Calu3 (cell line): ENCODE measurements around the gene TPM3. TPM values are rescaled to one million over a fixed set of nuclear protein-coding genes. Genes with fewer than 3 reads are reported as not detected.

ENCODE experiments used
- BruUV-seq: library from RNA; stranded (reverse); fragments of 400-500 nt; replicated peaks from 2 replicates; lab custom pipeline; 2021; lab: Mats Ljungman, UMichigan
- CTCF ChIA-PET: fragments of 300-600 bp; sonication (Branson Sonifier 250); formaldehyde crosslinking; loops from one replicate; lab custom pipeline; 2022; ENCODE audit warnings: antibody characterized with exemption; lab: Charles Lee
- DNase-seq: peaks from one replicate; pipeline ENCODE4 v3.0.0; 2022
- H3K27ac Mint-ChIP-seq: one replicate; pipeline ENCODE4 v1.8.0; 2022; ENCODE audit warnings: mixed read lengths; ENCODE audit not compliant: unreplicated experiment
- H3K27me3 Mint-ChIP-seq: one replicate; pipeline ENCODE4 v1.8.0; 2022; ENCODE audit warnings: mixed read lengths; ENCODE audit not compliant: unreplicated experiment
- H3K36me3 Mint-ChIP-seq: one replicate; pipeline ENCODE4 v1.8.0; 2022; ENCODE audit warnings: mild to moderate bottlenecking, moderate library complexity, mixed read lengths; ENCODE audit not compliant: insufficient read depth, unreplicated experiment
- H3K4me1 Mint-ChIP-seq: one replicate; pipeline ENCODE4 v1.8.0; 2022; ENCODE audit warnings: mild to moderate bottlenecking, low read depth, mixed read lengths; ENCODE audit not compliant: unreplicated experiment
- H3K4me3 Mint-ChIP-seq: one replicate; pipeline ENCODE4 v1.8.0; 2022; ENCODE audit warnings: mild to moderate bottlenecking, low read depth, moderate library complexity, mixed read lengths; ENCODE audit not compliant: unreplicated experiment
- H3K9me3 Mint-ChIP-seq: one replicate; pipeline ENCODE4 v1.8.0; 2022; ENCODE audit warnings: low read depth, mixed read lengths; ENCODE audit not compliant: unreplicated experiment
- CTCF ChIP-seq: fragments of 200-600 bp; IDR thresholded peaks from one replicate; pipeline ENCODE4 v1.8.0; 2022; ENCODE audit warnings: antibody characterized with exemption; ENCODE audit not compliant: unreplicated experiment
- intact Hi-C: fragments of 100-400 bp; cut with micrococcal nuclease; formaldehyde crosslinking; loops from one replicate; pipeline ENCODE4 v1.10.0; 2022; ENCODE audit not compliant: unreplicated experiment
- total RNA-seq: library from RNA; stranded (reverse); gene quantifications from 2 replicates; pipeline ENCODE4 v1.2.3, GENCODE V29; 2022

Gene TPM3
- total RNA-seq, 1 experiment from 2014 or later = 582 TPM

- no peak for TF ChIP-seq CTCF
- H3K36me3 Mint-ChIP-seq = peaks cover 82% of the 10 kb centered on the region
- CTCF ChIA-PET = no interaction called here
- intact Hi-C loops = no loop called here
- no peak overlapping the region for H3K27ac Mint-ChIP-seq
- no peaks in the 10 kb centered on the region for H3K9me3 Mint-ChIP-seq
- no peak for DNase-seq
- no peak overlapping the region for H3K4me3 Mint-ChIP-seq
- H3K4me1 Mint-ChIP-seq = no peaks in the 10 kb centered on the region
- no TSS peak for BruUV-seq
- H3K27me3 Mint-ChIP-seq = no peaks in the 10 kb centered on the region
These were observed 21.2 kb downstream of the TPM3 start for GRCh38 chr1:154170547-154171222.

- peaks cover 86% of the 10 kb centered on the region for H3K36me3 Mint-ChIP-seq
- no peaks in the 10 kb centered on the region for H3K4me1 Mint-ChIP-seq
- intact Hi-C loops = no loop called here
- H3K27ac Mint-ChIP-seq = no peak overlapping the region
- no TSS peak for BruUV-seq
- CTCF ChIA-PET = no interaction called here
- no peaks in the 10 kb centered on the region for H3K9me3 Mint-ChIP-seq
- no peaks in the 10 kb centered on the region for H3K27me3 Mint-ChIP-seq
- H3K4me3 Mint-ChIP-seq = no peak overlapping the region
- no peak for TF ChIP-seq CTCF
- no peak for DNase-seq
These were observed 24.4 kb downstream of the TPM3 start for GRCh38 chr1:154167461-154167860.

GRCh38 chr1:154166207-154166606 lies 25.7 kb downstream of the TPM3 start:
- Mint-ChIP-seq H3K36me3 (peaks cover 86% of the 10 kb centered on the region), H3K4me1 (no peaks in the 10 kb centered on the region), H3K9me3 (no peaks in the 10 kb centered on the region), H3K27ac (no peak overlapping the region), H3K27me3 (no peaks in the 10 kb centered on the region), H3K4me3 (no peak overlapping the region)
- no TSS peak for BruUV-seq
- intact Hi-C loops = no loop called here
- DNase-seq = no peak
- TF ChIP-seq CTCF = no peak
- CTCF ChIA-PET = no interaction called here

GRCh38 chr1:154159554-154159953 lies 32.3 kb downstream of the TPM3 start:
- CTCF ChIA-PET = no interaction called here

More at GRCh38 chr1:154159554-154159953, 32.3 kb downstream of the TPM3 start:
- no peaks in the 10 kb centered on the region for H3K27me3 Mint-ChIP-seq
- H3K4me3 Mint-ChIP-seq = no peak overlapping the region
- peaks cover 77% of the 10 kb centered on the region for H3K36me3 Mint-ChIP-seq
- H3K9me3 Mint-ChIP-seq = no peaks in the 10 kb centered on the region
- DNase-seq = no peak
- intact Hi-C loops = no loop called here
- TF ChIP-seq CTCF = no peak
- no peak overlapping the region for H3K27ac Mint-ChIP-seq
- peaks cover 26% of the 10 kb centered on the region for H3K4me1 Mint-ChIP-seq
- BruUV-seq = no TSS peak
